Right lobe of liver (tissue), 6 donors: ENCODE measurements around the gene ENOX1. TPM values are rescaled to one million over a fixed set of nuclear protein-coding genes. Genes with fewer than 3 reads are reported as not detected.

Experiments used
- ATAC-seq, 4 donors: fragments of 200-7000 bp; cut with Tn5 transposase; one replicate each; pipeline ENCODE4 v1.9.1; 2020; ENCODE audit warnings: mild to moderate bottlenecking in 4 of 4, moderate library complexity in 4 of 4
- DNase-seq, 3 donors: peaks; one replicate each; pipeline ENCODE4 v3.0.0-alpha.2; 2020
- H3K27ac ChIP-seq, 3 donors: fragments of 200-600 bp; one replicate each; pipeline ENCODE4 v1.8.0; 2022
- H3K27me3 ChIP-seq, 2 donors: fragments of 200-600 bp; one replicate each; pipeline ENCODE4 v1.8.0; 2022
- H3K36me3 ChIP-seq, 4 donors: fragments of 200-600 bp; sonication (generic) in 1 of 4; one replicate each; pipeline versions ENCODE4 v1.5.1 to v1.8.0; 2017 to 2022; ENCODE audit warnings: control low read depth in 1 of 4
- H3K4me1 ChIP-seq, 4 donors: fragments of 200-600 bp; sonication (generic) in 1 of 4; one replicate each; pipeline versions ENCODE4 v1.5.1 to v1.8.0; 2017 to 2022; ENCODE audit warnings: control low read depth in 1 of 4
- H3K4me3 ChIP-seq, 3 donors: fragments of 200-600 bp; one replicate each; pipeline ENCODE4 v1.8.0; 2022
- H3K9me3 ChIP-seq, 4 donors: fragments of 200-600 bp; sonication (generic) in 1 of 4; one replicate each; pipeline versions ENCODE4 v1.5.1 to v1.8.0; 2017 to 2022; ENCODE audit warnings: control low read depth in 1 of 4
- CTCF ChIP-seq, 4 donors: fragments of 200-600 bp in 3 of 4; fragments of 450-650 bp in 1 of 4; IDR thresholded peaks; one replicate each; pipeline versions ENCODE4 v1.5.1 to v1.8.0; 2016 to 2022; ENCODE audit warnings: antibody characterized with exemption in 4 of 4, mild to moderate bottlenecking in 2 of 4
- POLR2A ChIP-seq: fragments of 450-650 bp; IDR thresholded peaks from one replicate; pipeline ENCODE4 v1.6.1; 2017; ENCODE audit warnings: antibody characterized with exemption, mild to moderate bottlenecking
- WGBS: methylation state at CpG from one replicate; pipeline ENCODE4 v1.1.6; 2018; ENCODE audit warnings: low coverage, low lambda C conversion rate; ENCODE audit not compliant: insufficient coverage; ENCODE audit errors: missing lambda C conversion rate; 5-methylcytosine and 5-hydroxymethylcytosine counted together
- intact Hi-C, 2 donors: fragments of 100-400 bp; cut with DNase I; formaldehyde crosslinking; loops; one replicate each; pipeline versions ENCODE4 v1.11.2 to v1.14.1; 2022
- total RNA-seq, 6 experiments: library from RNA; depleted of rRNA in 2 of 6; stranded (reverse); fragments of >200 nt in 2 of 6; fragmentation: NEBNext Ultra II Directional in 3 of 6; extraction: Animal tissue kit (Norgen Biotek cat#: 25700) in 3 of 6; gene quantifications; one replicate each; pipeline versions ENCODE4 v1.1.0 to v1.2.4, GENCODE V29; 2016 to 2023
- donor health status: DM: no; HTN: yes; CAD: no.
- donor health status: DM: no; HTN: no; CAD: no.
- donor health status: DM: no; HTN: no; CAD: no.
- donor health status: DM: no; HTN: yes; CAD: no.
- donor health status: DM: no; HTN: yes; CAD: no.

Gene ENOX1
- total RNA-seq, 6 experiments from 2014 or later, result 0.07 to 0.16 TPM; not detected in 4

GRCh38 chr13:43238341-43239083 lies 548.3 kb downstream of the ENOX1 start:
- 79% methylated on average over 2 of the region's 2 CpGs for WGBS
- TF ChIP-seq CTCF (IDR thresholded peaks at IDR 0.05), result no peak
- no peak for TF ChIP-seq POLR2A

GRCh38 chr13:43237616-43238015 lies 549.2 kb downstream of the ENOX1 start:
- no peaks in the 10 kb centered on the region for H3K27me3 ChIP-seq
- H3K4me1 ChIP-seq, result no peaks in the 10 kb centered on the region
- H3K36me3 ChIP-seq, result no peaks in the 10 kb centered on the region
- WGBS, result 51% methylated on average over 4 of the region's 4 CpGs
- DNase-seq (no peak), ATAC-seq (no peak)
- H3K4me3 ChIP-seq, result no peak overlapping the region
- intact Hi-C loops, result no loop called here
- H3K9me3 ChIP-seq, result no peaks in the 10 kb centered on the region
- H3K27ac ChIP-seq, result no peak overlapping the region
- no peak for TF ChIP-seq POLR2A
- TF ChIP-seq CTCF (IDR thresholded peaks at IDR 0.05), result no peak

More at GRCh38 chr13:43238341-43239083, 548.3 kb downstream of the ENOX1 start:
- Histone ChIP-seq H3K27ac (no peak overlapping the region), H3K9me3 (no peaks in the 10 kb centered on the region), H3K36me3 (no peaks in the 10 kb centered on the region), H3K4me1 (no peaks in the 10 kb centered on the region), H3K4me3 (no peak overlapping the region), H3K27me3 (no peaks in the 10 kb centered on the region)
- ATAC-seq (no peak), DNase-seq (no peak)
- intact Hi-C loops, result no loop called here

DNA sequence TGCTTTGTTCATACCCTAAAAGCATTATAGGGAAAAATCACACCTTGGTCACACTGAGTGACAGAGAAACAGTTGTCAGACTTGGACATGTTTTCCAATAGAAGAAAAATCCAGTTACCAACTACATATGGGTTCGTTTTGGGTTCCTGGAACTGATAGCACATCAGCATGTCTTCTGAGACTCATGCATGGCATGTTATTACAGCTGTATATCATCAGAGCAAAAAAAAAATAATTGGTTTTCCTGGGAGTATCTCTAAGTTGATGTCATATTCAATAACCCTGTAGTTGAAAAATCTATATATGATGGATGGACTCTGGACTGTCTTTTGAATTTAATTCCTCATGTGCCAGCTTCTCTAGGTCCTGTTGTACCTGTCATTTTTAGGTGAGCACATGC lies 551.7 kb downstream of the ENOX1 start:
- no peak overlapping the region for H3K4me3 ChIP-seq
- no peaks in the 10 kb centered on the region for H3K4me1 ChIP-seq
- intact Hi-C loops, result no loop called here
- DNase-seq (no peak), ATAC-seq (no peak)
- TF ChIP-seq CTCF (IDR thresholded peaks at IDR 0.05) (no peak), POLR2A (no peak)
- no peak overlapping the region for H3K27ac ChIP-seq
- H3K36me3 ChIP-seq, result no peaks in the 10 kb centered on the region
- WGBS, result 36% methylated on average over 1 of the region's 1 CpG
- H3K27me3 ChIP-seq, result no peaks in the 10 kb centered on the region
- H3K9me3 ChIP-seq, result no peaks in the 10 kb centered on the region

GRCh38 chr13:43232873-43233265 lies 553.9 kb downstream of the ENOX1 start:
- no peak overlapping the region for H3K27ac ChIP-seq
- intact Hi-C loops, result no loop called here
- H3K27me3 ChIP-seq, result no peaks in the 10 kb centered on the region
- no peak for ATAC-seq
- 55% methylated on average over 1 of the region's 1 CpG for WGBS
- TF ChIP-seq POLR2A (no peak), CTCF (IDR thresholded peaks at IDR 0.05) (no peak)
- H3K4me1 ChIP-seq, result no peaks in the 10 kb centered on the region
- no peaks in the 10 kb centered on the region for H3K36me3 ChIP-seq
- DNase-seq, result no peak
- no peaks in the 10 kb centered on the region for H3K9me3 ChIP-seq
- no peak overlapping the region for H3K4me3 ChIP-seq
